ENCODE data around the gene PIGK.

DNA sequence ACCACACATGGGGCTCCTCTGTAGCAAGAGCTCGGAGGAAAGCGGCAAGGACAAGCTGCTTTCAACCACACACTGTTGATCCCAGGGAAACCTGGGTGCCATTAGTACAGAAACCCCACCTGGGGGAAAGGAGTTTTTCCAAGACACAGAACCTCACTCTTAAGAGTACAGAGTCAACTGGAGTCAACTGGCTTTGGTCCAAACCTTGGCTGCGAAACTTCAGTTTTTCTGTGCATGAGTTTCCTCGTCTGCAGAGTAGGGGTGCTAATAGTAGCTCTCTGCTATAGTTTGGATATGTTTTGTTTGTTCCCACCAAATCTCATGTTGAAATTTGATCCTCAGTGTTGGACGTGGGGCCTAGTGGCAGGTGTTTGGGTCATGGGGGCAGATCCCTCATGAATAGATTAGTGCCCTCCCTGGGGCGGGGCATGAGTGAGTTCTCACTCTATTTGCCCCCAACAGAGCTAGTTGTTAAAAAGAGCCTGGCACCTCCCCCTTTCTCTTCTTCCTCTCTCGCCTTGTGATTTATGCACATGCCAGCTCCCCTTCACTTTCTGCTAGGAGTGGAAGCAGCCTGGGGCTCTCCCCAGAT is 161.1 kb downstream of the PIGK start:
- TF ChIP-seq, protein P1, sequence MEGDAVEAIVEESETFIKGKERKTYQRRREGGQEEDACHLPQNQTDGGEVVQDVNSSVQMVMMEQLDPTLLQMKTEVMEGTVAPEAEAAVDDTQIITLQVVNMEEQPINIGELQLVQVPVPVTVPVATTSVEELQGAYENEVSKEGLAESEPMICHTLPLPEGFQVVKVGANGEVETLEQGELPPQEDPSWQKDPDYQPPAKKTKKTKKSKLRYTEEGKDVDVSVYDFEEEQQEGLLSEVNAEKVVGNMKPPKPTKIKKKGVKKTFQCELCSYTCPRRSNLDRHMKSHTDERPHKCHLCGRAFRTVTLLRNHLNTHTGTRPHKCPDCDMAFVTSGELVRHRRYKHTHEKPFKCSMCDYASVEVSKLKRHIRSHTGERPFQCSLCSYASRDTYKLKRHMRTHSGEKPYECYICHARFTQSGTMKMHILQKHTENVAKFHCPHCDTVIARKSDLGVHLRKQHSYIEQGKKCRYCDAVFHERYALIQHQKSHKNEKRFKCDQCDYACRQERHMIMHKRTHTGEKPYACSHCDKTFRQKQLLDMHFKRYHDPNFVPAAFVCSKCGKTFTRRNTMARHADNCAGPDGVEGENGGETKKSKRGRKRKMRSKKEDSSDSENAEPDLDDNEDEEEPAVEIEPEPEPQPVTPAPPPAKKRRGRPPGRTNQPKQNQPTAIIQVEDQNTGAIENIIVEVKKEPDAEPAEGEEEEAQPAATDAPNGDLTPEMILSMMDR (IDR thresholded peaks at IDR 0.05; ENCODE audit: insufficient read depth, low read depth, low read length): no peak
- TF ChIP-seq EZH2 (IDR thresholded peaks at IDR 0.05; ENCODE audit: insufficient read depth, low read length): no peak
